Tibial nerve (tissue), 4 donors: ENCODE results near the gene TTC39B.

ENCODE experiments used
- CTCF ChIP-seq, 5 experiments: fragments of 200-600 bp in 3 of 5; fragments of 450-650 bp in 2 of 5; sonication (generic) in 3 of 5; IDR thresholded peaks; one replicate each; pipeline ENCODE4 v1.5.1; 2016 to 2019; ENCODE audit warnings: antibody characterized with exemption in 5 of 5, mild to moderate bottlenecking in 3 of 5, moderate library complexity in 2 of 5
- EP300 ChIP-seq, 2 donors: sonication (generic); formaldehyde crosslinking; IDR thresholded peaks; one replicate each; pipeline ENCODE4 v1.6.1; 2017; ENCODE audit warnings: antibody characterized with exemption in 2 of 2, mild to moderate bottlenecking in 1 of 2
- POLR2A ChIP-seq, 2 donors: fragments of 450-650 bp; IDR thresholded peaks; one replicate each; pipeline ENCODE4 v1.6.1; 2017; ENCODE audit warnings: antibody characterized with exemption in 2 of 2, mild to moderate bottlenecking in 2 of 2, moderate library complexity in 2 of 2

DNA sequence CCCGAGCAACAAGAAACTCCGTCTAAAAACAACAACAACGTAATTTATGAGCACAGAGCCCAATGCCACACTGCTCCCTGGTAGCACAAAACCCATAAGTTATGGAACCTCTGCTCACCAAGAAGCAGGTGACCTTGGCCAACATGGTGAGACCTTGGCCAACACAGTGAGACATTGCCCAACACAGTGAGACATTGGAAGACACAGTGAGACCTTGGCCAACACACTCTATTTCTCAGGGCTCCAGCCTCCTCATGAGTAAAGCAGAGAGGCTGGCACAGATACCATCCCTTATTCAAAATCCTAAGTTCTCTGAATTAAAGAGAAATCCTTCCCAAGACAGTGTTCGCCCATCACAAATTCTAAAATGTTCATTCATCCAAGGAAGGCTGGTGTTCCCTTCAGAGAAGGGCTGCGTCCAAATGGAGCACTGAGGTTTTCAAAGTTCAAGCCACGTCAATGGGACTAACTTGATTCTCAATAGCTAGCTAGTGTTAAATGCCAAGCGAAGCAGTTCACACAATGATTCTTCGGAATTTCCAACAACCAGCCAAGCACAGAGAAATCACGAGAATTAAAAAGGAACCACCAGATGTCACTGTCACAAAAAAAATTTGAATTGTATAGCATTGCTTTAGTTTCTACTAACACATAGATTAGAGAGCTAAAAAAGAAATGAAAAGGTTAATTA lies 29.5 kb downstream of the TTC39B start:
- TF ChIP-seq CTCF (IDR thresholded peaks at IDR 0.05) (peak in 4 of 5 experiments; percentile 28 to 53 (median 39)), POLR2A (IDR thresholded peaks at IDR 0.05) (no peak), EP300 (IDR thresholded peaks at IDR 0.05) (no peak)
